Measurements from ENCODE around the gene PCP4L1. TPM values are rescaled to one million over a fixed set of nuclear protein-coding genes. Genes with fewer than 3 reads are reported as not detected.

Gene PCP4L1
- total RNA-seq, 1 donor = not detected

DNA sequence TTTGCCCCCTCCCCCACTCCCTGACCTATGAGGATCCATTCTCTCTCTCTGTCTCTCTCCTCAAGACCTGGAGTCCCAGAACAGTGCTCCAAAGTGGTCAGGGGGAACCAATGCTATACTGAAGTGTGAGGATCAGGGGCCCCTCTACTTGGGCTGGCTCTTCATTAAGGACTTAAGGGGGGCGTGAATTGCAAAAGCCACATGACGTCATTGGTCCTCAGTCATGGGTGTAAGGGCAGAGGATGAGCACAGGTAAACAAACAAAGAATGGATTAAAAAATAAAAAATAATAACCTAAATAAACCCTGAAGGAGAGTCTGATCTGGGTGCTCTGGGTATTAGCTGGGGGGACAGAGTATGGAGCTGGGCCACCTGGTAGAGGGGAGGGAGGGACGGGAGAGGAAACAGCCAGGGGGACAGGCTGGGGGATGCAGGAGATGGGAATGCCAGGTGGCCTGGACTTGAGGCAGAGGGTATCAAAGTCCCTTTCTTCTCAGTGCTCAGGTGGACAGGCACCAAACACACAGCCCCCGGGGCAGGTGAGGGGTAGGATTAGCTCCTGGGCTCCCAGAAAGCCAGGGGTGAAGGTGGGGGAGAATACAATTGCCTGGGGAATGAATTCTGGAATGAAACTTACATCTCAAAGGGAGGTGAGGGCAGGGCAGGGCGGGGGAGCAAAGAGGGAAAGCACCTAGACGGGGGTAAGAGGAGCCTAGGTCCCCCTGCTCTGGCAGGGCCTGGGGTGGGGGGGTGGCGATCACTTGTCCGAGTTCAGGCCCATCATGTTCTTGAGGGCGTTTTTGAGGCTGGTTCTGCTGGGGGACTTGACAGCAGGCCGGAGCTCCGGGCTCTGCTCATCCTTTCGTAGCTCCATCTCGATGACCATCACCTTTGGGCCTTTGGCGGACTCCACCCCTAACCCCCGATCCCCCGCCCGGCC lies 46.7 kb downstream of the PCP4L1 start:
- Histone ChIP-seq H3K4me3 (ENCODE audit: insufficient read depth, low read length) (peak overlapping the region; percentile 84), H2AFZ (ENCODE audit: low read length) (peak overlapping the region; percentile 95)

DNA sequence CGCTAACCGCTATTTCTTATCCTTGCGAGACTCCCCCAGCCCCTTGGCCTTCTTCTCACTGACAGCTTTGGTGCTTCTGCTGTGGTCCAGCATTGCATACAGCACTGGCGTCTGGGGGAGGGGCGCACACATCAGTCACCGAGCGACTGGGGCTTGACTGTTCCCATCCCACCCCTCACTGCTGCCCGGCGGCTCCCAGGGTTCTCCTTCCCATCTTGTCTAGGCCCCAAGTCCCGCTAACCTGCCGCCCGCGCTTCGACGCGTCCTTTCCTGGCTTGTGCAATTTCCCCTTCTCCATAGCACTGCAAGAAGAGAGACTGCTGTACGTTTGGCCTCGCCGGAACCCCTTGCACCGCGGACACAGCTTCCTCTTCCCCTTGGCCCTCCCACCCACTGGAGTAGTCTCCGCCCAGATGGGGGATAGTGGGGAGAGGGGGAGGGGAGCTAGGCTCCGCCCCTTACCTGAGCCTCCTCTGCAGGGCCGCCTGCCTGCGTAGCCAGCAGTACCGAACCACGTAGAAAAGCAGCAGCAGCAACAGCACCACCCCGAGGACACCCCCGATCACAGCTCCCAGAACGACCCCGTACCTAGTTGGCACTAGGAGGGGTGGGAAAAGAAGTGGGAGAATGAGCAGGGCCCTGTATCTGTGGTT lies 47.4 kb downstream of the PCP4L1 start:
- H3K79me2 ChIP-seq (ENCODE audit: insufficient read depth, low read length) = peaks cover 10% of the 10 kb centered on the region
- TF ChIP-seq, protein P1, sequence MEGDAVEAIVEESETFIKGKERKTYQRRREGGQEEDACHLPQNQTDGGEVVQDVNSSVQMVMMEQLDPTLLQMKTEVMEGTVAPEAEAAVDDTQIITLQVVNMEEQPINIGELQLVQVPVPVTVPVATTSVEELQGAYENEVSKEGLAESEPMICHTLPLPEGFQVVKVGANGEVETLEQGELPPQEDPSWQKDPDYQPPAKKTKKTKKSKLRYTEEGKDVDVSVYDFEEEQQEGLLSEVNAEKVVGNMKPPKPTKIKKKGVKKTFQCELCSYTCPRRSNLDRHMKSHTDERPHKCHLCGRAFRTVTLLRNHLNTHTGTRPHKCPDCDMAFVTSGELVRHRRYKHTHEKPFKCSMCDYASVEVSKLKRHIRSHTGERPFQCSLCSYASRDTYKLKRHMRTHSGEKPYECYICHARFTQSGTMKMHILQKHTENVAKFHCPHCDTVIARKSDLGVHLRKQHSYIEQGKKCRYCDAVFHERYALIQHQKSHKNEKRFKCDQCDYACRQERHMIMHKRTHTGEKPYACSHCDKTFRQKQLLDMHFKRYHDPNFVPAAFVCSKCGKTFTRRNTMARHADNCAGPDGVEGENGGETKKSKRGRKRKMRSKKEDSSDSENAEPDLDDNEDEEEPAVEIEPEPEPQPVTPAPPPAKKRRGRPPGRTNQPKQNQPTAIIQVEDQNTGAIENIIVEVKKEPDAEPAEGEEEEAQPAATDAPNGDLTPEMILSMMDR (IDR thresholded peaks at IDR 0.05; ENCODE audit: extremely low read depth, low read depth, low read length) = peak; percentile 31
- peaks cover 29% of the 10 kb centered on the region for H3K4me1 ChIP-seq (ENCODE audit: insufficient read depth, low read length)
- H3K9me3 ChIP-seq (ENCODE audit: low read depth, low read length) = no peaks in the 10 kb centered on the region
- H3K27ac ChIP-seq (ENCODE audit: low read depth, low read length) = no peak overlapping the region
- no peaks in the 10 kb centered on the region for H3K27me3 ChIP-seq (ENCODE audit: insufficient read depth, low read length)
- DNase-seq (ENCODE audit: insufficient read length, low spot score, missing footprints) = peak; percentile 80
- peak overlapping the region; percentile 87 for H3K4me2 ChIP-seq (ENCODE audit: insufficient read depth, low read length)
- no peaks in the 10 kb centered on the region for H4K20me1 ChIP-seq (ENCODE audit: insufficient read depth, low read length)
- peak overlapping the region; percentile 95 for H2AFZ ChIP-seq (ENCODE audit: low read length)
- H3K36me3 ChIP-seq (ENCODE audit: insufficient read depth, low read length) = no peaks in the 10 kb centered on the region
- H3K4me3 ChIP-seq (ENCODE audit: insufficient read depth, low read length) = peak overlapping the region; percentile 84

More for the DNA sequence above, 46.7 kb downstream of the PCP4L1 start:
- peak overlapping the region; percentile 9 for H3K27ac ChIP-seq (ENCODE audit: low read depth, low read length)
- no peaks in the 10 kb centered on the region for H4K20me1 ChIP-seq (ENCODE audit: insufficient read depth, low read length)
- H3K36me3 ChIP-seq (ENCODE audit: insufficient read depth, low read length) = no peaks in the 10 kb centered on the region
- TF ChIP-seq, protein P1 (IDR thresholded peaks at IDR 0.05; ENCODE audit: extremely low read depth, low read depth, low read length) = no peak
- peaks cover 29% of the 10 kb centered on the region for H3K4me1 ChIP-seq (ENCODE audit: insufficient read depth, low read length)
- no peaks in the 10 kb centered on the region for H3K27me3 ChIP-seq (ENCODE audit: insufficient read depth, low read length)
- peaks cover 10% of the 10 kb centered on the region for H3K79me2 ChIP-seq (ENCODE audit: insufficient read depth, low read length)
- DNase-seq (ENCODE audit: insufficient read length, low spot score, missing footprints) = peak; percentile 73
- peak overlapping the region; percentile 87 for H3K4me2 ChIP-seq (ENCODE audit: insufficient read depth, low read length)
- no peaks in the 10 kb centered on the region for H3K9me3 ChIP-seq (ENCODE audit: low read depth, low read length)

DNA sequence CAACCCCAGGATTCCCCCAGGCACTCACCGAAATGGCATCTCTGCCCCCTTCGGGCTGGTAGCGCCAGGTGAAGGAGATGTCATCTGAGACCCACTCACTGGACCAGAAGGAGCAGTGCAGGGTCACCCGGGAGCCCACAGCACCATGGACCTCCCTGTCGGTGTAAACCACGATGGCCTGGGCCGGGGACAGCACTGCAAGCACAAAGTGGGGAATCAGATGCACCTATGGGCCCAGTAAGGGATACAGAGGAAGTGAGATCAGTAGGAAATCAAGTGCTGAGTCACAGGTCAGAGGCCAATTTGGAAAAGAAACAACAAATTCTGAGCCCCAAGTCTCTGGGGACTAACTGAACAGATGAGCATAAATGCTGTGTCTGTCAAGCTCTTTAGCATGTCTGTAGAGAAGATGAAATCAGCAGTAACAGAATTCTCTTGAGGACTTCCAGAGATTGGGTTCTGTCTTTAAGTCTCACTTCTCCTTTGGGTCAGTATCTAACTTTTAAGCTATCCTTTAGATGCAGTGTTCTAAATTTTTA lies 48.8 kb downstream of the PCP4L1 start:
- Histone ChIP-seq H3K36me3 (ENCODE audit: insufficient read depth, low read length) (no peaks in the 10 kb centered on the region), H3K4me1 (ENCODE audit: insufficient read depth, low read length) (peaks cover 29% of the 10 kb centered on the region), H3K27ac (ENCODE audit: low read depth, low read length) (peak overlapping the region; percentile 8), H4K20me1 (ENCODE audit: insufficient read depth, low read length) (no peaks in the 10 kb centered on the region), H3K4me3 (ENCODE audit: insufficient read depth, low read length) (peak overlapping the region; percentile 12), H2AFZ (ENCODE audit: low read length) (peak overlapping the region; percentile 66), H3K9me3 (ENCODE audit: low read depth, low read length) (no peaks in the 10 kb centered on the region), H3K79me2 (ENCODE audit: insufficient read depth, low read length) (peaks cover 10% of the 10 kb centered on the region), H3K27me3 (ENCODE audit: insufficient read depth, low read length) (no peaks in the 10 kb centered on the region), H3K4me2 (ENCODE audit: insufficient read depth, low read length) (peak overlapping the region; percentile 30)
- DNase-seq (ENCODE audit: insufficient read length, low spot score, missing footprints) = peak; percentile 86
- TF ChIP-seq, protein P1 (IDR thresholded peaks at IDR 0.05; ENCODE audit: extremely low read depth, low read depth, low read length) = no peak

Measured in osteoblast (primary cell).